ENCODE measurements around the gene MEPCE.

MEPCE gene

DNA sequence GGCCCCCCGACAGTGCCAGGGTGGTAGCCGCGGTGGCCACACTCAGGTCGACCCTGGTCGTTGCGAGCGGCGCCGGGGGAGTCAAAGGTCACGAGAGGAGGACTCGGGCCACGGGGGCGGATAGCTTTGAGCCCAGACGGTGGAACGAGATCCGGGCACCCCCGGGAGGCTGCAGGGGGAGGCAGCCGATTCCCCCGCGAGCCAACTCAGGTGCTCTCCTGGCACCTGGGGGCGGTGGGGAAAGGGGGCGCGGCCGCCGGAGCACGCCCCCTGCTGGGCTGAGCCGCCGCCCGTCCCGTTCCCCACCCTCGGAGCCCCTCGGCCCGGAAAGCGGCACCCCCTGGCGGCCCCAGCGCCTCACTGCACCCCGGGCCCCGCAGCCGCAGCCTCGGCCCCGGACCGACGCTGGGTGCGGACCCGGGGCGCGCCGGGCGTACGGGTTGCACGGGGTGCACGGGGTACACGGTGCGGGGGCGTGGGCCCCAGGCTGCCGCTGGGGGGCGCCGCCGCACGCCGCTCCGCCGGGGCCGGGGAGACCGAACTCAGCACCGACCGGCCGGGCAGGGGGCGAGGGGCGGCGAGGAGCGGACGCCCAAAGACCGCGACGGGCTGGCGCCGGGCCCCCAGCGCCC lies 53.6 kb downstream of the MEPCE start (continued):
- TF ChIP-seq, protein P1, sequence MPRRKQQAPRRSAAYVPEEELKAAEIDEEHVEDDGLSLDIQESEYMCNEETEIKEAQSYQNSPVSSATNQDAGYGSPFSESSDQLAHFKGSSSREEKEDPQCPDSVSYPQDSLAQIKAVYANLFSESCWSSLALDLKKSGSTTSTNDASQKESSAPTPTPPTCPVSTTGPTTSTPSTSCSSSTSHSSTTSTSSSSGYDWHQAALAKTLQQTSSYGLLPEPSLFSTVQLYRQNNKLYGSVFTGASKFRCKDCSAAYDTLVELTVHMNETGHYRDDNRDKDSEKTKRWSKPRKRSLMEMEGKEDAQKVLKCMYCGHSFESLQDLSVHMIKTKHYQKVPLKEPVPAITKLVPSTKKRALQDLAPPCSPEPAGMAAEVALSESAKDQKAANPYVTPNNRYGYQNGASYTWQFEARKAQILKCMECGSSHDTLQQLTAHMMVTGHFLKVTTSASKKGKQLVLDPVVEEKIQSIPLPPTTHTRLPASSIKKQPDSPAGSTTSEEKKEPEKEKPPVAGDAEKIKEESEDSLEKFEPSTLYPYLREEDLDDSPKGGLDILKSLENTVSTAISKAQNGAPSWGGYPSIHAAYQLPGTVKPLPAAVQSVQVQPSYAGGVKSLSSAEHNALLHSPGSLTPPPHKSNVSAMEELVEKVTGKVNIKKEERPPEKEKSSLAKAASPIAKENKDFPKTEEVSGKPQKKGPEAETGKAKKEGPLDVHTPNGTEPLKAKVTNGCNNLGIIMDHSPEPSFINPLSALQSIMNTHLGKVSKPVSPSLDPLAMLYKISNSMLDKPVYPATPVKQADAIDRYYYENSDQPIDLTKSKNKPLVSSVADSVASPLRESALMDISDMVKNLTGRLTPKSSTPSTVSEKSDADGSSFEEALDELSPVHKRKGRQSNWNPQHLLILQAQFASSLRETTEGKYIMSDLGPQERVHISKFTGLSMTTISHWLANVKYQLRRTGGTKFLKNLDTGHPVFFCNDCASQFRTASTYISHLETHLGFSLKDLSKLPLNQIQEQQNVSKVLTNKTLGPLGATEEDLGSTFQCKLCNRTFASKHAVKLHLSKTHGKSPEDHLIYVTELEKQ (tag by site-specific recombination; IDR thresholded peaks at IDR 0.05; ENCODE audit: borderline replicate concordance): no peak; the same call in 1 of the 2 replicates
- TF ChIP-seq SP3 (tag by site-specific recombination; IDR thresholded peaks at IDR 0.05): peak; percentile 54
- TF ChIP-seq ZNF394 (tag by site-specific recombination; IDR thresholded peaks at IDR 0.05; ENCODE audit: borderline replicate concordance): peak; percentile 45; the same call in 1 of the 2 replicates
- TF ChIP-seq, protein P2, sequence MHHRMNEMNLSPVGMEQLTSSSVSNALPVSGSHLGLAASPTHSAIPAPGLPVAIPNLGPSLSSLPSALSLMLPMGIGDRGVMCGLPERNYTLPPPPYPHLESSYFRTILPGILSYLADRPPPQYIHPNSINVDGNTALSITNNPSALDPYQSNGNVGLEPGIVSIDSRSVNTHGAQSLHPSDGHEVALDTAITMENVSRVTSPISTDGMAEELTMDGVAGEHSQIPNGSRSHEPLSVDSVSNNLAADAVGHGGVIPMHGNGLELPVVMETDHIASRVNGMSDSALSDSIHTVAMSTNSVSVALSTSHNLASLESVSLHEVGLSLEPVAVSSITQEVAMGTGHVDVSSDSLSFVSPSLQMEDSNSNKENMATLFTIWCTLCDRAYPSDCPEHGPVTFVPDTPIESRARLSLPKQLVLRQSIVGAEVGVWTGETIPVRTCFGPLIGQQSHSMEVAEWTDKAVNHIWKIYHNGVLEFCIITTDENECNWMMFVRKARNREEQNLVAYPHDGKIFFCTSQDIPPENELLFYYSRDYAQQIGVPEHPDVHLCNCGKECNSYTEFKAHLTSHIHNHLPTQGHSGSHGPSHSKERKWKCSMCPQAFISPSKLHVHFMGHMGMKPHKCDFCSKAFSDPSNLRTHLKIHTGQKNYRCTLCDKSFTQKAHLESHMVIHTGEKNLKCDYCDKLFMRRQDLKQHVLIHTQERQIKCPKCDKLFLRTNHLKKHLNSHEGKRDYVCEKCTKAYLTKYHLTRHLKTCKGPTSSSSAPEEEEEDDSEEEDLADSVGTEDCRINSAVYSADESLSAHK (tag by site-specific recombination; IDR thresholded peaks at IDR 0.05): peak; percentile 13; the same call in 1 of the 2 replicates
- no peak for TF ChIP-seq ZNF184 (tag by site-specific recombination; IDR thresholded peaks at IDR 0.05)
- peak; percentile 80; the same call in 1 of the 2 replicates for TF ChIP-seq KLF8 (tag by site-specific recombination; IDR thresholded peaks at IDR 0.05)
- peak; percentile 98 for TF ChIP-seq KLF9 (tag by site-specific recombination; IDR thresholded peaks at IDR 0.05; ENCODE audit: low read depth)
- TF ChIP-seq, protein P3, sequence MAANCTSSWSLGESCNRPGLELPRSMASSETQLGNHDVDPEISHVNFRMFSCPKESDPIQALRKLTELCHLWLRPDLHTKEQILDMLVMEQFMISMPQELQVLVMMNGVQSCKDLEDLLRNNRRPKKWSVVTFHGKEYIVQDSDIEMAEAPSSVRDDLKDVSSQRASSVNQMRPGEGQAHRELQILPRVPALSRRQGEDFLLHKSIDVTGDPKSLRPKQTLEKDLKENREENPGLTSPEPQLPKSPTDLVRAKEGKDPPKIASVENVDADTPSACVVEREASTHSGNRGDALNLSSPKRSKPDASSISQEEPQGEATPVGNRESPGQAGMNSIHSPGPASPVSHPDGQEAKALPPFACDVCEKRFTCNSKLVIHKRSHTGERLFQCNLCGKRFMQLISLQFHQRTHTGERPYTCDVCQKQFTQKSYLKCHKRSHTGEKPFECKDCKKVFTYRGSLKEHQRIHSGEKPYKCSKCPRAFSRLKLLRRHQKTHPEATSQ (tag by site-specific recombination; IDR thresholded peaks at IDR 0.05): peak; percentile 77; the same call in 1 of the 2 replicates
- TF ChIP-seq KLF7 (tag by site-specific recombination; IDR thresholded peaks at IDR 0.05; ENCODE audit: borderline replicate concordance): peak; percentile 60; the same call in 1 of the 2 replicates
- peak; percentile 40 for TF ChIP-seq ZNF335 (tag by site-specific recombination; conservative IDR thresholded peaks at IDR 0.05)
- TF ChIP-seq, protein P4, sequence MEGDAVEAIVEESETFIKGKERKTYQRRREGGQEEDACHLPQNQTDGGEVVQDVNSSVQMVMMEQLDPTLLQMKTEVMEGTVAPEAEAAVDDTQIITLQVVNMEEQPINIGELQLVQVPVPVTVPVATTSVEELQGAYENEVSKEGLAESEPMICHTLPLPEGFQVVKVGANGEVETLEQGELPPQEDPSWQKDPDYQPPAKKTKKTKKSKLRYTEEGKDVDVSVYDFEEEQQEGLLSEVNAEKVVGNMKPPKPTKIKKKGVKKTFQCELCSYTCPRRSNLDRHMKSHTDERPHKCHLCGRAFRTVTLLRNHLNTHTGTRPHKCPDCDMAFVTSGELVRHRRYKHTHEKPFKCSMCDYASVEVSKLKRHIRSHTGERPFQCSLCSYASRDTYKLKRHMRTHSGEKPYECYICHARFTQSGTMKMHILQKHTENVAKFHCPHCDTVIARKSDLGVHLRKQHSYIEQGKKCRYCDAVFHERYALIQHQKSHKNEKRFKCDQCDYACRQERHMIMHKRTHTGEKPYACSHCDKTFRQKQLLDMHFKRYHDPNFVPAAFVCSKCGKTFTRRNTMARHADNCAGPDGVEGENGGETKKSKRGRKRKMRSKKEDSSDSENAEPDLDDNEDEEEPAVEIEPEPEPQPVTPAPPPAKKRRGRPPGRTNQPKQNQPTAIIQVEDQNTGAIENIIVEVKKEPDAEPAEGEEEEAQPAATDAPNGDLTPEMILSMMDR (tag by site-specific recombination; IDR thresholded peaks at IDR 0.05): peak; percentile 96
- no peak for TF ChIP-seq ZNF23 (tag by site-specific recombination; IDR thresholded peaks at IDR 0.05; ENCODE audit: borderline replicate concordance)
- TF ChIP-seq KLF16 (tag by site-specific recombination; IDR thresholded peaks at IDR 0.05): peak; percentile 92
- TF ChIP-seq ZNF701 (tag by site-specific recombination; IDR thresholded peaks at IDR 0.05): no peak
- no peak for TF ChIP-seq ZBTB17 (tag by site-specific recombination; IDR thresholded peaks at IDR 0.05)
- TF ChIP-seq ZNF747 (tag by site-specific recombination; IDR thresholded peaks at IDR 0.05): no peak
- peak; percentile 48; the same call in 1 of the 2 replicates for TF ChIP-seq ZIC2 (tag by site-specific recombination; IDR thresholded peaks at IDR 0.05)
- TF ChIP-seq ZFP69B (tag by site-specific recombination; IDR thresholded peaks at IDR 0.05): 0 out of 2 replicates have a peak, but pooled peaks have one; percentile 32
- peak; percentile 64; the same call in 1 of the 2 replicates for TF ChIP-seq ZNF391 (tag by site-specific recombination; IDR thresholded peaks at IDR 0.05; ENCODE audit: borderline replicate concordance, low read depth)
- 0 out of 2 replicates have a peak, but pooled peaks have one; percentile 40 for TF ChIP-seq ZNF501 (tag by site-specific recombination; IDR thresholded peaks at IDR 0.05)
- TF ChIP-seq ZNF423 (tag by site-specific recombination; IDR thresholded peaks at IDR 0.05): 0 out of 2 replicates have a peak, but pooled peaks have one; percentile 14
- no peak for TF ChIP-seq ZNF112 (tag by site-specific recombination; IDR thresholded peaks at IDR 0.05)
- no peak for TF ChIP-seq TCF7L2 (IDR thresholded peaks at IDR 0.05; ENCODE audit: borderline replicate concordance, low read depth, low read length)
- TF ChIP-seq ZNF660 (tag by site-specific recombination; IDR thresholded peaks at IDR 0.05): peak; percentile 76; the same call in 1 of the 2 replicates
- 0 out of 2 replicates have a peak, but pooled peaks have one; percentile 59 for TF ChIP-seq ZNF837 (tag by site-specific recombination; IDR thresholded peaks at IDR 0.05)
- TF ChIP-seq ZNF768 (tag by site-specific recombination; IDR thresholded peaks at IDR 0.05): no peak
- TF ChIP-seq ZFHX2 (tag by site-specific recombination; conservative IDR thresholded peaks at IDR 0.05): peak; percentile 73
- no peak for TF ChIP-seq OVOL3 (tag by site-specific recombination; IDR thresholded peaks at IDR 0.05)
- TF ChIP-seq EGR2 (tag by site-specific recombination; IDR thresholded peaks at IDR 0.05; ENCODE audit: low read depth): peak; percentile 71
- peak; percentile 90 for TF ChIP-seq ZSCAN30 (tag by site-specific recombination; IDR thresholded peaks at IDR 0.05)
- TF ChIP-seq WT1 (tag by site-specific recombination; IDR thresholded peaks at IDR 0.05): 0 out of 2 replicates have a peak, but pooled peaks have one; percentile 46
- TF ChIP-seq ZNF677 (tag by site-specific recombination; IDR thresholded peaks at IDR 0.05): 0 out of 2 replicates have a peak, but pooled peaks have one; percentile 41

All from HEK293 (cell line).